ENCODE measurements around the gene TM7SF2.

The TM7SF2 gene

GRCh38 chr11:65126624-65127274 is 15.1 kb downstream of the TM7SF2 start:
- Histone ChIP-seq H3K27me3 (ENCODE audit: insufficient read depth, low read length, poor library complexity) (no peaks in the 10 kb centered on the region), H4K20me1 (ENCODE audit: insufficient read depth, low read length) (0 out of 2 replicates have a peak, but pooled peaks cover 5% of the 10 kb centered on the region), H3K4me3 (ENCODE audit: low read depth in 1 of 2, low read length in 2 of 2) (no peak overlapping the region), H3K36me3 (ENCODE audit: insufficient read depth, low read length) (peaks cover 77% of the 10 kb centered on the region), H3K9me3 (ENCODE audit: insufficient read depth, low read length, severe bottlenecking) (no peaks in the 10 kb centered on the region), H3K9ac (ENCODE audit: low read depth, low read length) (no peak overlapping the region), H2AFZ (ENCODE audit: low read depth, low read length) (no peak overlapping the region), H3K79me2 (ENCODE audit: insufficient read depth, low read length) (peaks cover 27% of the 10 kb centered on the region), H3K27ac (ENCODE audit: low read length) (no peak overlapping the region), H3K4me1 (ENCODE audit: insufficient read depth, low read length) (peaks cover 15% of the 10 kb centered on the region), H3K4me2 (ENCODE audit: insufficient read depth, low read length) (no peak overlapping the region)
- no peak for ATAC-seq (ENCODE audit: insufficient read depth, low read depth)
- no peak for DNase-seq
- TF ChIP-seq CTCF (IDR thresholded peaks at IDR 0.05; ENCODE audit: borderline replicate concordance, extremely low read depth, low read length, poor library complexity, severe bottlenecking): no peak

GRCh38 chr11:65127473-65128181 is 16.0 kb downstream of the TM7SF2 start:
- H3K9ac ChIP-seq (ENCODE audit: low read depth, low read length): no peak overlapping the region
- H3K9me3 ChIP-seq (ENCODE audit: insufficient read depth, low read length, severe bottlenecking): no peaks in the 10 kb centered on the region
- ATAC-seq (ENCODE audit: insufficient read depth, low read depth) (peak; percentile 9; the same call in 1 of the 3 replicates), DNase-seq (no peak)
- peaks cover 26% of the 10 kb centered on the region for H3K79me2 ChIP-seq (ENCODE audit: insufficient read depth, low read length)
- no peak overlapping the region for H3K27ac ChIP-seq (ENCODE audit: low read length)
- no peak overlapping the region for H3K4me3 ChIP-seq (ENCODE audit: low read depth in 1 of 2, low read length in 2 of 2)
- peaks cover 86% of the 10 kb centered on the region for H3K36me3 ChIP-seq (ENCODE audit: insufficient read depth, low read length)
- no peak overlapping the region for H3K4me2 ChIP-seq (ENCODE audit: insufficient read depth, low read length)
- H3K4me1 ChIP-seq (ENCODE audit: insufficient read depth, low read length): peaks cover 21% of the 10 kb centered on the region
- no peaks in the 10 kb centered on the region for H3K27me3 ChIP-seq (ENCODE audit: insufficient read depth, low read length, poor library complexity)
- 0 out of 2 replicates have a peak, but pooled peaks cover 6% of the 10 kb centered on the region for H4K20me1 ChIP-seq (ENCODE audit: insufficient read depth, low read length)
- H2AFZ ChIP-seq (ENCODE audit: low read depth, low read length): no peak overlapping the region
- no peak for TF ChIP-seq CTCF (IDR thresholded peaks at IDR 0.05; ENCODE audit: borderline replicate concordance, extremely low read depth, low read length, poor library complexity, severe bottlenecking)
- no peak for TF ChIP-seq EZH2 (IDR thresholded peaks at IDR 0.05; ENCODE audit: borderline replicate concordance, low read depth, low read length, severe bottlenecking)

GRCh38 chr11:65128182-65129145 is 16.8 kb downstream of the TM7SF2 start:
- H3K9me3 ChIP-seq (ENCODE audit: insufficient read depth, low read length, severe bottlenecking): no peaks in the 10 kb centered on the region
- H4K20me1 ChIP-seq (ENCODE audit: insufficient read depth, low read length): peaks cover 14% of the 10 kb centered on the region; the same call in 1 of the 2 replicates
- H3K79me2 ChIP-seq (ENCODE audit: insufficient read depth, low read length): peaks cover 27% of the 10 kb centered on the region
- H3K4me3 ChIP-seq (ENCODE audit: low read depth in 1 of 2, low read length in 2 of 2): no peak overlapping the region
- H3K36me3 ChIP-seq (ENCODE audit: insufficient read depth, low read length): peaks cover 91% of the 10 kb centered on the region
- H3K4me2 ChIP-seq (ENCODE audit: insufficient read depth, low read length): no peak overlapping the region
- peaks cover 21% of the 10 kb centered on the region for H3K4me1 ChIP-seq (ENCODE audit: insufficient read depth, low read length)
- no peak overlapping the region for H3K27ac ChIP-seq (ENCODE audit: low read length)
- ATAC-seq (ENCODE audit: insufficient read depth, low read depth): peak; percentile 22; the same call in 1 of the 3 replicates
- H3K27me3 ChIP-seq (ENCODE audit: insufficient read depth, low read length, poor library complexity): no peaks in the 10 kb centered on the region
- TF ChIP-seq EZH2 (IDR thresholded peaks at IDR 0.05; ENCODE audit: borderline replicate concordance, low read depth, low read length, severe bottlenecking) (no peak), CTCF (IDR thresholded peaks at IDR 0.05; ENCODE audit: borderline replicate concordance, extremely low read depth, low read length, poor library complexity, severe bottlenecking) (no peak)
- H2AFZ ChIP-seq (ENCODE audit: low read depth, low read length): no peak overlapping the region
- no peak overlapping the region for H3K9ac ChIP-seq (ENCODE audit: low read depth, low read length)
- DNase-seq: no peak
